Bronchial epithelial cell (primary cell): ENCODE results near the gene CCNL1. TPM values are rescaled to one million over a fixed set of nuclear protein-coding genes. Genes with fewer than 3 reads are reported as not detected.
"Not testable (repeated sequence)": the region's sequence is repeated elsewhere in the genome, so short reads cannot be mapped to it uniquely, and the experiment has no call there.

Experiments used
- DNase-seq: peaks from one replicate; pipeline ENCODE4 v3.0.0-alpha.2; 2010; ENCODE audit warnings: low read depth
- FAIRE-seq: peaks from 2 replicates; lab custom pipeline; 2011; peaks lifted over from hg19 to GRCh38; lab: Jason Lieb, UNC
- H3K27me3 ChIP-seq: 2 replicates; pipeline ENCODE4 v1.5.1; 2011; ENCODE audit warnings: low read length; ENCODE audit not compliant: control insufficient read depth, insufficient read depth
- H3K36me3 ChIP-seq: 2 replicates; pipeline ENCODE4 v1.5.1; 2011; ENCODE audit warnings: low read length; ENCODE audit not compliant: control insufficient read depth, insufficient read depth
- H3K4me3 ChIP-seq: 2 replicates; pipeline ENCODE4 v1.5.1; 2011; ENCODE audit warnings: mild to moderate bottlenecking, low read depth, low read length, control low read depth
- CTCF ChIP-seq: IDR thresholded peaks from 2 replicates; pipeline ENCODE4 v1.5.1; 2011; ENCODE audit warnings: mild to moderate bottlenecking, moderate library complexity, low read length, control low read depth, inconsistent platforms; ENCODE audit not compliant: insufficient read depth, severe bottlenecking
- total RNA-seq: library from RNA; depleted of rRNA; stranded (reverse); fragments of >200 nt; gene quantifications from 2 replicates; pipeline ENCODE4 v1.2.1, GENCODE V29; 2014

The CCNL1 gene
- total RNA-seq, 1 donor from 2014 or later, result 107 TPM

DNA sequence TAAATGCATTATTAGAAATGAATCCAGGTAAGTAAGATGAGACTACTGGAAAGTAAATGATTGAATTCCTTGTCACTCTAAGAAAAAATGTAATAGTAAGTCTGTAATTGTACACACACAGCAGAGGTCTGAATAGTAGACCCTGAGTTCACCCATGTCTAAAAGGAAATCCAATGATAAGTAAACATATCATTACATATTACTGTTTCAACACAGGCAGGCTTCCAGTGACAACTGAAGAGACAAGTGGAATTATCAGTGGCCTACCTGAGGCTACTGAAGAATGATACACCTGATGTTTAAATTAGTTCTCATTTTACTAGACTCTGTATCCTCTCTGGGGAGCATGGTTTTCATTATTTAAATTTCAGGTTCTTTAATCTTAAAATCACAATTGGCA lies 6.2 kb upstream of the CCNL1 start:
- Histone ChIP-seq H3K36me3 (no peaks in the 10 kb centered on the region), H3K4me3 (no peak overlapping the region), H3K27me3 (no peaks in the 10 kb centered on the region)
- FAIRE-seq, result no peak
- no peak for DNase-seq
- TF ChIP-seq CTCF, result no peak

GRCh38 chr3:157163217-157163953 lies 3.4 kb upstream of the CCNL1 start:
- TF ChIP-seq CTCF, result no peak
- DNase-seq (no peak), FAIRE-seq (no peak)
- H3K4me3 ChIP-seq, result no peak overlapping the region
- no peaks in the 10 kb centered on the region for H3K27me3 ChIP-seq
- H3K36me3 ChIP-seq, result peaks cover 2% of the 10 kb centered on the region

DNA sequence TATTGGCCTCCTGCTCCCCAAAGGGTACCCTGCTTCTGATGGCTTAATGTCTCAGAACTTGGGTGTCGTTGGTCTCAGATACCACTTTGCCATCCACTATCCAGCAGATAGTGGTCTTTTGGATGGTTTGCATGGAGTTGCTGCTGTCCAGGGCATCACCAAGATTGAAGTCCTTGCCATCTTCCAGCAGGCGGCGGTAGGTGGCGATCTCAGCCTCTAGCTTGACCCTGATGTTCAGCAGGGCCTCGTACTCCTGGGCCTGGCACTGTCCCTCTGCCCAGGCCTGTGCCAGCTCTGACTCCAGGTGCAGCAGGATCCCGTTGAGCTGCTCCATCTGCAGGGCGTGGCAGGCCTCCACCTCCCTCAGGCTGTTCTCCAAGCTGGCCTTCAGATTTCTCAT lies 2.7 kb upstream of the CCNL1 start:
- not testable (repeated sequence) for H3K27me3 ChIP-seq, DNase-seq, H3K36me3 ChIP-seq, FAIRE-seq, H3K4me3 ChIP-seq
- peak; percentile 28 for TF ChIP-seq CTCF

GRCh38 chr3:157160658-157161424 lies 894 bp upstream of the CCNL1 start:
- no peaks in the 10 kb centered on the region for H3K27me3 ChIP-seq
- peaks cover 4% of the 10 kb centered on the region for H3K36me3 ChIP-seq
- TF ChIP-seq CTCF, result no peak
- DNase-seq (peak; percentile 93), FAIRE-seq (no peak)
- peak overlapping the region; percentile 98 for H3K4me3 ChIP-seq

- DNase-seq (peak; percentile 84), FAIRE-seq (no peak)
- H3K27me3 ChIP-seq, result no peaks in the 10 kb centered on the region
- peaks cover 5% of the 10 kb centered on the region for H3K36me3 ChIP-seq
- peak overlapping the region; percentile 98 for H3K4me3 ChIP-seq
- peak; percentile 15 for TF ChIP-seq CTCF
Measured at GRCh38 chr3:157159037-157159761, 748 bp downstream of the CCNL1 start.
